ENCODE measurements around the gene PRIM2.
"Not testable (repeated sequence)": the region's sequence is repeated elsewhere in the genome, so short reads cannot be mapped to it uniquely, and the experiment has no call there.

DNA sequence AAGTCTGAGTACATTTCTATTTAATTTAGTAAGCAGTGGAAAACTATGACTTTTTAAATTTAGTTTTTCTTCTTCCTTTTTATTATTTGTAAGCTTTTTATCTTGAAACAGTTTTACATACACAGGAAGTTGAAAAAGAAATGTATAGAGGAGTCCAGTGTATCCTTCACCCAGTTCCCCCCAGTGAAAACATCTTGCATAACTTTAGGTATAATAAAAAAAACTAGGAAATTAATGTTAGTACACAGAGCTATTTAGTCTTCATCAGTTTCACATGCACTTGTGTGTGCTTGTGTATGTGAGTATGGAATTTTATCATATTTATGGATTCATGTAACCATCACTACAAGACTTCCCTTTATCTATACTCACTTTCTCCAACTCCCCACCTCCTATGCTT is 162.8 kb downstream of the PRIM2 start:
- TF ChIP-seq ZNF764 (CRISPR knock-in tag; IDR thresholded peaks at IDR 0.05; ENCODE audit: low read depth); TEAD1 (CRISPR knock-in tag; IDR thresholded peaks at IDR 0.05); SP1 (CRISPR knock-in tag; IDR thresholded peaks at IDR 0.05); CTBP1 (IDR thresholded peaks at IDR 0.05; ENCODE audit: borderline replicate concordance); CHD1 (IDR thresholded peaks at IDR 0.05; ENCODE audit: low read length); ATF7 (IDR thresholded peaks at IDR 0.05); SMARCB1 (IDR thresholded peaks at IDR 0.05; ENCODE audit: insufficient read length, low read depth); ZBTB1 (CRISPR knock-in tag; IDR thresholded peaks at IDR 0.05; ENCODE audit: borderline replicate concordance, low read depth); HDGF (IDR thresholded peaks at IDR 0.05); POLR2AphosphoS5 (IDR thresholded peaks at IDR 0.05; ENCODE audit: control insufficient read depth, insufficient read depth, low read depth, low read length): not testable (repeated sequence)
- TF ChIP-seq, protein P1, sequence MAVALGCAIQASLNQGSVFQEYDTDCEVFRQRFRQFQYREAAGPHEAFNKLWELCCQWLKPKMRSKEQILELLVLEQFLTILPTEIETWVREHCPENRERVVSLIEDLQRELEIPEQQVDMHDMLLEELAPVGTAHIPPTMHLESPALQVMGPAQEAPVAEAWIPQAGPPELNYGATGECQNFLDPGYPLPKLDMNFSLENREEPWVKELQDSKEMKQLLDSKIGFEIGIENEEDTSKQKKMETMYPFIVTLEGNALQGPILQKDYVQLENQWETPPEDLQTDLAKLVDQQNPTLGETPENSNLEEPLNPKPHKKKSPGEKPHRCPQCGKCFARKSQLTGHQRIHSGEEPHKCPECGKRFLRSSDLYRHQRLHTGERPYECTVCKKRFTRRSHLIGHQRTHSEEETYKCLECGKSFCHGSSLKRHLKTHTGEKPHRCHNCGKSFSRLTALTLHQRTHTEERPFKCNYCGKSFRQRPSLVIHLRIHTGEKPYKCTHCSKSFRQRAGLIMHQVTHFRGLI (CRISPR knock-in tag; IDR thresholded peaks at IDR 0.05): not testable (repeated sequence)
- TF ChIP-seq, protein P2, sequence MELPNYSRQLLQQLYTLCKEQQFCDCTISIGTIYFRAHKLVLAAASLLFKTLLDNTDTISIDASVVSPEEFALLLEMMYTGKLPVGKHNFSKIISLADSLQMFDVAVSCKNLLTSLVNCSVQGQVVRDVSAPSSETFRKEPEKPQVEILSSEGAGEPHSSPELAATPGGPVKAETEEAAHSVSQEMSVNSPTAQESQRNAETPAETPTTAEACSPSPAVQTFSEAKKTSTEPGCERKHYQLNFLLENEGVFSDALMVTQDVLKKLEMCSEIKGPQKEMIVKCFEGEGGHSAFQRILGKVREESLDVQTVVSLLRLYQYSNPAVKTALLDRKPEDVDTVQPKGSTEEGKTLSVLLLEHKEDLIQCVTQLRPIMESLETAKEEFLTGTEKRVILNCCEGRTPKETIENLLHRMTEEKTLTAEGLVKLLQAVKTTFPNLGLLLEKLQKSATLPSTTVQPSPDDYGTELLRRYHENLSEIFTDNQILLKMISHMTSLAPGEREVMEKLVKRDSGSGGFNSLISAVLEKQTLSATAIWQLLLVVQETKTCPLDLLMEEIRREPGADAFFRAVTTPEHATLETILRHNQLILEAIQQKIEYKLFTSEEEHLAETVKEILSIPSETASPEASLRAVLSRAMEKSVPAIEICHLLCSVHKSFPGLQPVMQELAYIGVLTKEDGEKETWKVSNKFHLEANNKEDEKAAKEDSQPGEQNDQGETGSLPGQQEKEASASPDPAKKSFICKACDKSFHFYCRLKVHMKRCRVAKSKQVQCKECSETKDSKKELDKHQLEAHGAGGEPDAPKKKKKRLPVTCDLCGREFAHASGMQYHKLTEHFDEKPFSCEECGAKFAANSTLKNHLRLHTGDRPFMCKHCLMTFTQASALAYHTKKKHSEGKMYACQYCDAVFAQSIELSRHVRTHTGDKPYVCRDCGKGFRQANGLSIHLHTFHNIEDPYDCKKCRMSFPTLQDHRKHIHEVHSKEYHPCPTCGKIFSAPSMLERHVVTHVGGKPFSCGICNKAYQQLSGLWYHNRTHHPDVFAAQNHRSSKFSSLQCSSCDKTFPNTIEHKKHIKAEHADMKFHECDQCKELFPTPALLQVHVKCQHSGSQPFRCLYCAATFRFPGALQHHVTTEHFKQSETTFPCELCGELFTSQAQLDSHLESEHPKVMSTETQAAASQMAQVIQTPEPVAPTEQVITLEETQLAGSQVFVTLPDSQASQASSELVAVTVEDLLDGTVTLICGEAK (IDR thresholded peaks at IDR 0.05): not testable (repeated sequence)
- TF ChIP-seq, protein P2 (CRISPR knock-in tag; IDR thresholded peaks at IDR 0.05): not testable (repeated sequence)
